Measurements from ENCODE around the gene CDH16.

The CDH16 gene

GRCh38 chr16:66916518-66916917 is 2.2 kb downstream of the CDH16 start:
- Histone ChIP-seq H3K27ac (replicated peaks; ENCODE audit: low read length) (no peak overlapping the region), H2BK12ac (ENCODE audit: low read length) (no peak overlapping the region), H3K27me3 (ENCODE audit: control insufficient read depth in 3 of 3, insufficient read depth in 3 of 3, low read depth in 1 of 3, low read length in 3 of 3) (peaks cover 0 to 40% (median 0%) of the 10 kb centered on the region in 3 experiments), H2BK15ac (ENCODE audit: low read length) (no peak overlapping the region), H3K18ac (ENCODE audit: low read length) (no peak overlapping the region), H2BK5ac (ENCODE audit: low read length) (no peak overlapping the region), H3K9ac (ENCODE audit: low read depth, low read length, poor library complexity) (no peak overlapping the region), H3K4me1 (ENCODE audit: control insufficient read depth in 2 of 2, insufficient read depth in 1 of 2, low read depth in 1 of 2, low read length in 2 of 2) (peaks cover 0 to 26% of the 10 kb centered on the region in 2 donors), H3K14ac (ENCODE audit: low read length) (no peak overlapping the region), H4K8ac (ENCODE audit: low read depth, low read length) (no peak overlapping the region), H4K91ac (ENCODE audit: low read depth, low read length, poor library complexity) (no peak overlapping the region), H2AK5ac (ENCODE audit: low read depth, low read length) (no peak overlapping the region), H2BK120ac (ENCODE audit: low read depth, low read length) (no peak overlapping the region), H3K4ac (ENCODE audit: low read length) (no peak overlapping the region), H3K23ac (ENCODE audit: low read depth, low read length, poor library complexity) (no peak overlapping the region), H3K79me1 (ENCODE audit: low read depth, low read length) (no peaks in the 10 kb centered on the region), H3K4me2 (ENCODE audit: insufficient read depth, low read length, poor library complexity, severe bottlenecking) (no peak overlapping the region), H2AFZ (ENCODE audit: low read length) (no peak overlapping the region), H3K4me3 (ENCODE audit: low read length in 2 of 2) (no peak overlapping the region), H3K36me3 (replicated peaks in 1 of 2; ENCODE audit: control insufficient read depth in 2 of 2, insufficient read depth in 2 of 2, low read length in 2 of 2) (no peaks in the 10 kb centered on the region), H3K9me3 (replicated peaks in 1 of 2; ENCODE audit: control insufficient read depth in 2 of 2, insufficient read depth in 1 of 2, low read depth in 1 of 2, low read length in 2 of 2) (peaks cover 0 to 1% of the 10 kb centered on the region in 2 donors)
- no CpG with 5 or more reads among the region's 6 CpGs for WGBS, 2 donors (ENCODE audit: extremely low coverage in 2 of 2, insufficient read length in 2 of 2, insufficient replicate concordance in 1 of 2)
- DNase-seq (ENCODE audit: low spot score): no peak

GRCh38 chr16:66915041-66915440 is 3.6 kb downstream of the CDH16 start:
- Histone ChIP-seq H3K27ac (replicated peaks; ENCODE audit: low read length) (no peak overlapping the region), H2AK5ac (ENCODE audit: low read depth, low read length) (no peak overlapping the region), H2BK15ac (ENCODE audit: low read length) (no peak overlapping the region), H3K9ac (ENCODE audit: low read depth, low read length, poor library complexity) (no peak overlapping the region), H2BK12ac (ENCODE audit: low read length) (no peak overlapping the region), H3K14ac (ENCODE audit: low read length) (no peak overlapping the region), H3K4ac (ENCODE audit: low read length) (no peak overlapping the region), H3K4me3 (ENCODE audit: low read length in 2 of 2) (no peak overlapping the region), H3K23ac (ENCODE audit: low read depth, low read length, poor library complexity) (no peak overlapping the region), H2AFZ (ENCODE audit: low read length) (no peak overlapping the region), H4K91ac (ENCODE audit: low read depth, low read length, poor library complexity) (no peak overlapping the region), H3K27me3 (ENCODE audit: control insufficient read depth in 3 of 3, insufficient read depth in 3 of 3, low read depth in 1 of 3, low read length in 3 of 3) (peaks cover 0 to 38% (median 0%) of the 10 kb centered on the region in 3 experiments), H3K9me3 (replicated peaks in 1 of 2; ENCODE audit: control insufficient read depth in 2 of 2, insufficient read depth in 1 of 2, low read depth in 1 of 2, low read length in 2 of 2) (peaks cover 0 to 1% of the 10 kb centered on the region in 2 donors), H3K79me1 (ENCODE audit: low read depth, low read length) (no peaks in the 10 kb centered on the region), H3K36me3 (replicated peaks in 1 of 2; ENCODE audit: control insufficient read depth in 2 of 2, insufficient read depth in 2 of 2, low read length in 2 of 2) (no peaks in the 10 kb centered on the region), H3K4me2 (ENCODE audit: insufficient read depth, low read length, poor library complexity, severe bottlenecking) (no peak overlapping the region), H2BK5ac (ENCODE audit: low read length) (no peak overlapping the region), H2BK120ac (ENCODE audit: low read depth, low read length) (no peak overlapping the region), H3K4me1 (ENCODE audit: control insufficient read depth in 2 of 2, insufficient read depth in 1 of 2, low read depth in 1 of 2, low read length in 2 of 2) (peaks cover 0 to 22% of the 10 kb centered on the region in 2 donors), H4K8ac (ENCODE audit: low read depth, low read length) (no peak overlapping the region), H3K18ac (ENCODE audit: low read length) (no peak overlapping the region)
- no peak for DNase-seq (ENCODE audit: low spot score)
- WGBS, 2 donors (ENCODE audit: extremely low coverage in 2 of 2, insufficient read length in 2 of 2, insufficient replicate concordance in 1 of 2): no CpG with 5 or more reads among the region's 7 CpGs

- no peak overlapping the region for H2AK5ac ChIP-seq (ENCODE audit: low read depth, low read length)
- H3K4me3 ChIP-seq (ENCODE audit: low read length in 2 of 2): no peak overlapping the region
- H4K91ac ChIP-seq (ENCODE audit: low read depth, low read length, poor library complexity): no peak overlapping the region
- H2AFZ ChIP-seq (ENCODE audit: low read length): no peak overlapping the region
- no peak overlapping the region for H3K23ac ChIP-seq (ENCODE audit: low read depth, low read length, poor library complexity)
- no peak overlapping the region for H2BK120ac ChIP-seq (ENCODE audit: low read depth, low read length)
- H3K4ac ChIP-seq (ENCODE audit: low read length): no peak overlapping the region
- H3K27ac ChIP-seq (replicated peaks; ENCODE audit: low read length): no peak overlapping the region
- H3K27me3 ChIP-seq (ENCODE audit: control insufficient read depth in 3 of 3, insufficient read depth in 3 of 3, low read depth in 1 of 3, low read length in 3 of 3): peaks cover 0 to 37% (median 0%) of the 10 kb centered on the region in 3 experiments
- no peak overlapping the region for H2BK15ac ChIP-seq (ENCODE audit: low read length)
- no peaks in the 10 kb centered on the region for H3K36me3 ChIP-seq (replicated peaks in 1 of 2; ENCODE audit: control insufficient read depth in 2 of 2, insufficient read depth in 2 of 2, low read length in 2 of 2)
- no peak overlapping the region for H3K18ac ChIP-seq (ENCODE audit: low read length)
- H2BK5ac ChIP-seq (ENCODE audit: low read length): no peak overlapping the region
- H3K79me1 ChIP-seq (ENCODE audit: low read depth, low read length): no peaks in the 10 kb centered on the region
- peak overlapping the region; percentile 42 for H3K14ac ChIP-seq (ENCODE audit: low read length)
- DNase-seq (ENCODE audit: low spot score): no peak
- H2BK12ac ChIP-seq (ENCODE audit: low read length): no peak overlapping the region
- H4K8ac ChIP-seq (ENCODE audit: low read depth, low read length): no peak overlapping the region
- no peak overlapping the region for H3K9ac ChIP-seq (ENCODE audit: low read depth, low read length, poor library complexity)
- H3K9me3 ChIP-seq (replicated peaks in 1 of 2; ENCODE audit: control insufficient read depth in 2 of 2, insufficient read depth in 1 of 2, low read depth in 1 of 2, low read length in 2 of 2): peaks cover 0 to 1% of the 10 kb centered on the region in 2 donors
- H3K4me1 ChIP-seq (ENCODE audit: control insufficient read depth in 2 of 2, insufficient read depth in 1 of 2, low read depth in 1 of 2, low read length in 2 of 2): peaks cover 0 to 17% of the 10 kb centered on the region in 2 donors
- 100% methylated on average over 2 of the region's 7 CpGs; no CpG with 5 or more reads in 1 of the 2 donors for WGBS, 2 donors (ENCODE audit: extremely low coverage in 2 of 2, insufficient read length in 2 of 2, insufficient replicate concordance in 1 of 2)
- H3K4me2 ChIP-seq (ENCODE audit: insufficient read depth, low read length, poor library complexity, severe bottlenecking): no peak overlapping the region
These were observed 4.1 kb downstream of the CDH16 start for GRCh38 chr16:66914541-66914940.

- Histone ChIP-seq H3K14ac (ENCODE audit: low read length) (peak overlapping the region; percentile 63), H2AK5ac (ENCODE audit: low read depth, low read length) (peak overlapping the region; percentile 31), H2BK15ac (ENCODE audit: low read length) (no peak overlapping the region), H3K9ac (ENCODE audit: low read depth, low read length, poor library complexity) (no peak overlapping the region), H3K18ac (ENCODE audit: low read length) (no peak overlapping the region), H3K27me3 (ENCODE audit: control insufficient read depth in 3 of 3, insufficient read depth in 3 of 3, low read depth in 1 of 3, low read length in 3 of 3) (peaks cover 0 to 37% (median 0%) of the 10 kb centered on the region in 3 experiments), H3K23ac (ENCODE audit: low read depth, low read length, poor library complexity) (no peak overlapping the region), H4K8ac (ENCODE audit: low read depth, low read length) (no peak overlapping the region), H3K4ac (ENCODE audit: low read length) (no peak overlapping the region), H2AFZ (ENCODE audit: low read length) (no peak overlapping the region), H3K4me2 (ENCODE audit: insufficient read depth, low read length, poor library complexity, severe bottlenecking) (no peak overlapping the region), H3K36me3 (replicated peaks in 1 of 2; ENCODE audit: control insufficient read depth in 2 of 2, insufficient read depth in 2 of 2, low read length in 2 of 2) (no peaks in the 10 kb centered on the region), H3K4me1 (ENCODE audit: control insufficient read depth in 2 of 2, insufficient read depth in 1 of 2, low read depth in 1 of 2, low read length in 2 of 2) (peaks cover 0 to 10% of the 10 kb centered on the region in 2 donors), H3K79me1 (ENCODE audit: low read depth, low read length) (no peaks in the 10 kb centered on the region), H2BK12ac (ENCODE audit: low read length) (no peak overlapping the region), H2BK120ac (ENCODE audit: low read depth, low read length) (no peak overlapping the region), H2BK5ac (ENCODE audit: low read length) (no peak overlapping the region), H4K91ac (ENCODE audit: low read depth, low read length, poor library complexity) (no peak overlapping the region), H3K9me3 (replicated peaks in 1 of 2; ENCODE audit: control insufficient read depth in 2 of 2, insufficient read depth in 1 of 2, low read depth in 1 of 2, low read length in 2 of 2) (peaks cover 0 to 1% of the 10 kb centered on the region in 2 donors), H3K4me3 (ENCODE audit: low read length in 2 of 2) (no peak overlapping the region), H3K27ac (replicated peaks; ENCODE audit: low read length) (no peak overlapping the region)
- DNase-seq (ENCODE audit: low spot score): no peak
- WGBS, 2 donors (ENCODE audit: extremely low coverage in 2 of 2, insufficient read length in 2 of 2, insufficient replicate concordance in 1 of 2): no CpG with 5 or more reads among the region's 4 CpGs
These were observed 5.0 kb downstream of the CDH16 start for GRCh38 chr16:66913711-66914110.

All from neuronal stem cell (in vitro differentiated cells).